ENCODE results near the gene PACS1.

The PACS1 gene

DNA sequence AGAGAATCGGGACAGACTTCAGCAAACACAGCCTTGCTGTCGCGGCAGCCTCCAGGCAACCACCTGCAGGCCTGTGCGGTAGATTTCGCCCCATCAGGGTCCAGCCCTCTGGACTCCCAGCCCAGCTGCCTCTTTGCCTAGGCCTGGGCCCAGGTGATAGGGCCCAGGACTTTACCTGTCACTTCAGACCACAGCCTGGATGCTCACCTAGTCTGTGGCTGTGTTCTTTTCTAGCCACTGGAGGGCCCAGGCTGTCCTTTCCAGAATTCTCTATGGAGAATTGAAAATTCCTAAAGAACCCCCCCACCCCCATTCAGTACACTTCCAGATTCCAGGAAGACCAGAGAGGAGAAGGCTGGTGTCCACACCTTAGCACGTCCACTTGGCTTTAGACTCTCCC, 167.8 kb downstream of the PACS1 start:
- Histone ChIP-seq H3K9ac (ENCODE audit: low read depth, low read length) (no peak overlapping the region), H3K4me3 (ENCODE audit: low read length) (no peak overlapping the region), H3K4me2 (ENCODE audit: low read length) (no peak overlapping the region), H3K27me3 (ENCODE audit: control insufficient read depth, insufficient read depth, low read length) (no peaks in the 10 kb centered on the region), H3K36me3 (ENCODE audit: insufficient read depth, low read length) (peaks cover 71% of the 10 kb centered on the region), H3K9me3 (replicated peaks; ENCODE audit: low read length) (no peaks in the 10 kb centered on the region), H3K4me1 (ENCODE audit: control insufficient read depth, insufficient read depth, low read length) (no peaks in the 10 kb centered on the region)

DNA sequence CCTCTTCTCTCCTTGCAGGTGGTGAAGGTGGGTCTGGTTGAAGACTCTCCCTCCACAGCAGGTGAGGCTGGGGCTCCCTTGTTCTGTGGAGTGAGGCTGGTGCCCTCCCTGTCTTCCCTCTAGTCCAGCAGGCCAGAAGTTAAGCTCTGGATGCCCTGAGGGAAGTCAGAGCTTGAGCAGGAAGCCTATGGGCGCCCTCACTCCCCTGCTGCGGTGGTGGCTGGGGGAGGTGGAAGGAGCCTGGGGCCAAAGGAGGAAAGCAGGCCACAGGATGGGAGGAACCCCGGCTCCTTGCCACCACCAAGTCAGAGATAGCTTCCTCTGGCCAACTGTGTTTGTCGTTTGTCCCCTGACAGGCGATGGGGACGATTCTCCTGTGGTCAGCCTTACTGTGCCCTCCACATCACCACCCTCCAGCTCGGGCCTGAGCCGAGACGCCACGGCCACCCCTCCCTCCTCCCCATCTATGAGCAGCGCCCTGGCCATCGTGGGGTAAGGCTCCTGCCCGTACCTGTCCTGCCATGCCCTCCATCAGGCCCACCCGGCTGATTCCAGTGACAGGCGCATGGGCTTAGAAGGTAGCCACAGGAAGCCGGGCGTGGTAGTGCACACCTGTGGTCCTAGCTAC, 168.8 kb downstream of the PACS1 start:
- no peak overlapping the region for H3K4me3 ChIP-seq (ENCODE audit: low read length)
- H3K4me1 ChIP-seq (ENCODE audit: control insufficient read depth, insufficient read depth, low read length) = no peaks in the 10 kb centered on the region
- H3K4me2 ChIP-seq (ENCODE audit: low read length) = no peak overlapping the region
- no peaks in the 10 kb centered on the region for H3K27me3 ChIP-seq (ENCODE audit: control insufficient read depth, insufficient read depth, low read length)
- no peaks in the 10 kb centered on the region for H3K9me3 ChIP-seq (replicated peaks; ENCODE audit: low read length)
- H3K9ac ChIP-seq (ENCODE audit: low read depth, low read length) = no peak overlapping the region
- H3K36me3 ChIP-seq (ENCODE audit: insufficient read depth, low read length) = peaks cover 60% of the 10 kb centered on the region

DNA sequence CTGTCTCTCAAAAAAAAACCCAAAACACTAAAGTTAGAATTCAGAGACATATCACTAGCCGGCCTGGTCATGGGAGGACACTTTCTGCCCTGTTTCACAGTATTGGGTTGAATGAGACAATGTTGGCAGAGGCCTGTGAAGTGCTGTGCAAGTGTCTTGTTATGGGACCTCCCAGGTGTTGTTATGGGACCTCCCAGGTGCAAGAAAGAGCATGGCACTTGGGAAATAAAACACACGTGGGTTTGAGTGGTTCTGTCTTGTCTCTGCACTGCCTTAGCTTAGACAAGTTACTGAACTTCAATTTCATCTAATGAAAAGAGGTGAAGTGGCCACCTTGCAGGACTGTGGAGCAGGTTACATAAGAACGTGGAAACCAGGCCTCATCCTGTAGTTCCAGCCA, 169.4 kb downstream of the PACS1 start:
- H3K9me3 ChIP-seq (replicated peaks; ENCODE audit: low read length) = no peaks in the 10 kb centered on the region
- no peak overlapping the region for H3K4me2 ChIP-seq (ENCODE audit: low read length)
- H3K36me3 ChIP-seq (ENCODE audit: insufficient read depth, low read length) = peaks cover 57% of the 10 kb centered on the region
- no peaks in the 10 kb centered on the region for H3K4me1 ChIP-seq (ENCODE audit: control insufficient read depth, insufficient read depth, low read length)
- H3K4me3 ChIP-seq (ENCODE audit: low read length) = no peak overlapping the region
- no peak overlapping the region for H3K9ac ChIP-seq (ENCODE audit: low read depth, low read length)
- H3K27me3 ChIP-seq (ENCODE audit: control insufficient read depth, insufficient read depth, low read length) = no peaks in the 10 kb centered on the region

DNA sequence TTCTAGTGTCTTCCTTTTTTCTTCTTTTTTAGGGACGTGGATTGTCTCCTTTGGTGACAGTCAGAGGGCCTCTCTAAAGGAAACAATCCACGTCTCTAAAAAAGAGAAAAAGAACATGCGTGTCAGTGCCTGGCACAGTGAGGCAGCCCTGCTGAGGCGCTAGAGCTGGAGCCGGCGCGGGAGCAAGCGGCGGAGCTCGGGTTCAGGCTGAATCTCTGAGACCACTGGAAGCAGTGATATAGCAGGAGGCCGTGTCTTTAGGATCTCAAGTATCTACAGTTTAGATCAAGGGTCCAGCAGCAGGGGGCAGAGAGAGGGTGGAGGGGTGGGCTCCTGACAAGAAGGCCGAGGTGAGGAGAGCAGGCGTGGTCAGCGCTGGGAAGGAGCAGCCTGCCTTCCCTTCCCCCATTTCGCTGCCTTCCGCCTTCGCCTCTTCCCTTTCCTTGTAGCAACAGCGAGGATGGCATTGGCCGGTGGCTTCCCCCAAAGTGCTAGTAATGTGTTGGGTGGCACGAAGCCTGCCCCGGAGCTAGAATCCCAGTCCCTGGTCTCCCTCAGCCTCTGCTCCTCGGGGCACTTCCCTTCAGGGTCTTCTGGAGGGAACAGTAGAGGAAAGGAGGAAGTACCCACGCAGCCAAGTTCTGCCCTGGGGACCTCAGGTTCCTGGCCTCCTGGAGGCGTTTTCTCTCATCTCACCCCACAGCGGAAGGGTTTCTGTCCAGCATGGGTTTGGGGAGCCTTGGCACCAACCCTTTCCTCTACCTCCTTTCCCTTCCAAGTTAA, 170.1 kb downstream of the PACS1 start:
- no peaks in the 10 kb centered on the region for H3K4me1 ChIP-seq (ENCODE audit: control insufficient read depth, insufficient read depth, low read length)
- peaks cover 59% of the 10 kb centered on the region for H3K36me3 ChIP-seq (ENCODE audit: insufficient read depth, low read length)
- H3K4me3 ChIP-seq (ENCODE audit: low read length) = no peak overlapping the region
- no peaks in the 10 kb centered on the region for H3K27me3 ChIP-seq (ENCODE audit: control insufficient read depth, insufficient read depth, low read length)
- H3K9me3 ChIP-seq (replicated peaks; ENCODE audit: low read length) = no peaks in the 10 kb centered on the region
- H3K9ac ChIP-seq (ENCODE audit: low read depth, low read length) = no peak overlapping the region
- H3K4me2 ChIP-seq (ENCODE audit: low read length) = no peak overlapping the region

DNA sequence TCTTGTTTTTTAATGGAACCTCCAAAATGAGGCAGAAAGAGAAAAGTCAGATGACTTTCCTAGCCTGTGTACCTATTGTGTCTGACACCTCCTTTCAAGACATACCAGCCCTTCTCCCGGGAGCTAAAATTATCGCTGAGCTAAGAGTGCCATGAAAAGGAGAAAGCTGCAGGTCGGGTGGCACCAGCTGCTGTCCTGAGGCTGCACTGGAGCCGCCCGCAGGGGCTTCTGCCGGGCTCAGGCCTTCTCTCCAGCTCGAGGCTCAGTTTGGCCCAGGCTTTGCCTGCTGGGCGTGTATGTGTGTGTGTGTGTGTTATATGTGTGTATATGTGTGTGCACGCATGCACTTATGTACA, 170.7 kb downstream of the PACS1 start:
- Histone ChIP-seq H3K4me3 (ENCODE audit: low read length) (no peak overlapping the region), H3K4me1 (ENCODE audit: control insufficient read depth, insufficient read depth, low read length) (no peaks in the 10 kb centered on the region), H3K27me3 (ENCODE audit: control insufficient read depth, insufficient read depth, low read length) (no peaks in the 10 kb centered on the region), H3K4me2 (ENCODE audit: low read length) (no peak overlapping the region), H3K36me3 (ENCODE audit: insufficient read depth, low read length) (peaks cover 54% of the 10 kb centered on the region), H3K9me3 (replicated peaks; ENCODE audit: low read length) (no peaks in the 10 kb centered on the region), H3K9ac (ENCODE audit: low read depth, low read length) (no peak overlapping the region)

DNA sequence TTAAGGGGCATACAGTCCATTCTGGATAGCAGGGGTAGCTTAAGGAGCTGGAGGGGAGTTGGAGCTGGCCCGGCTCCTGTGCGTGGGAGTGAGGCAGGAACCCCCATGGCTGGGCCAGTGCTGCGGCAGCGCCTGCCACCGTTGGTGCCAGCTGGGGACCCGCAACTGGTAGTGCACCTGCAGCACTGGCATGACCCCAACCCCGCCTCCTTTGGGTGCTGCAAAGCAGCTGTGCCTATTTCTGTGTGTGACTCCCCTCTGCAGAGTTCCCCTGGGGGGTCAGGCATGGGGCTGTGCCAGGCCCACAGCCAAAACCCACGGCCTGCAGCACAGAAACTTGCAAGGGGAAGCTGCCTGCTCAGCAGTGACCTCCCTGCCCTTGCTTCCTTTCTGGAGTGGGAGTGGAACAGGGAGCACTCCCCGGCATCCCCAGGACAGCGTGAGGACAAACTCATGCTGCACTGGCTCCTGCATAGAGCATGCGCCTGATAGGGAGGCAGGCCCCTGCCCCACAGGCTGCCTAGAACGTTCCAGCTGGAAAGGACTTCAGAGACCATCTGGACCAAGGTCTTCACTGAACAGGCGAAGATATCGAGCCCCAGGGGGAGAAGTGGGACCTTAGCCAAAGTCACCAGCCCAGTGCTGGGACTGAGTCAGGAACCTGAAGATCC, 172.2 kb downstream of the PACS1 start:
- Histone ChIP-seq H3K9me3 (replicated peaks; ENCODE audit: low read length) (no peaks in the 10 kb centered on the region), H3K36me3 (ENCODE audit: insufficient read depth, low read length) (peaks cover 50% of the 10 kb centered on the region), H3K4me2 (ENCODE audit: low read length) (no peak overlapping the region), H3K4me3 (ENCODE audit: low read length) (no peak overlapping the region), H3K27me3 (ENCODE audit: control insufficient read depth, insufficient read depth, low read length) (no peaks in the 10 kb centered on the region), H3K9ac (ENCODE audit: low read depth, low read length) (no peak overlapping the region), H3K4me1 (ENCODE audit: control insufficient read depth, insufficient read depth, low read length) (no peaks in the 10 kb centered on the region)

DNA sequence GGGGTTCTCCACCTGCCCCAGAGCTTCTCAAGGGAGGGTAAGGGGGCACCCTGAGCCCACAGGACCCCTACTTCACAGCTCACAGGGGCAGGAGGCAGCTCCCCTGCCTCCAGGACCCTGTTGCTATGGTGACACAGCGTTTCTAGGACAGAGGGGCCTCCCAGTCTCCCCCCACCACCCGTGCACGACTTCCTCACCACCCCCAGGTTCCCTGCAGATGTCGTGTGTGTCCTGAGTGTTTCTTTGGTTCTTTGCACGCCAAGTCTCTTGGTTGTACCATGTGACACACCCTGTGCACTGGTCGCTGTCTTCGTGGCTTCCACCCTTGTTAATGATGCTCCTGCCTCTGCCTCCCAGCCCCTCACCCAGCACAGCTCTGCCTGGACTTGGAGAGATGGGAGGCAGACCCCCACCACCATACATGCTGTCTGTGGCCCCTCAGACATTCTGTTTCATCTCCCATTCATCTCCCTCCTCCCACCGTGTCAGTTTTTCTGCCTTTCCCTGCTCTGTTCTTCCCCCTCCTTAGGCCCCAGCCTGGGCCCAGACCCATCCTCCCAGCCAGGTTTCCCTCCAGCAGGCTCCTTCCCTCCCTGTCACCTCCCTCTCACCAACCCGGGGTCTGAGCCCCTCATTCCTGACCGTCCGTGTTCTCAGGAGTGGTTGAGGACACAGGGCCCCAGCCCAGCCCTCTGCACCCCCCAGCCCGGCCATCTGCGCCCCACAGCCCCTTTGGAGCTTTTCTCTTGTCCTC, 173.9 kb downstream of the PACS1 start:
- Histone ChIP-seq H3K9me3 (replicated peaks; ENCODE audit: low read length) (no peaks in the 10 kb centered on the region), H3K4me3 (ENCODE audit: low read length) (no peak overlapping the region), H3K27me3 (ENCODE audit: control insufficient read depth, insufficient read depth, low read length) (no peaks in the 10 kb centered on the region), H3K9ac (ENCODE audit: low read depth, low read length) (no peak overlapping the region), H3K4me1 (ENCODE audit: control insufficient read depth, insufficient read depth, low read length) (no peaks in the 10 kb centered on the region), H3K36me3 (ENCODE audit: insufficient read depth, low read length) (peaks cover 45% of the 10 kb centered on the region), H3K4me2 (ENCODE audit: low read length) (no peak overlapping the region)

DNA sequence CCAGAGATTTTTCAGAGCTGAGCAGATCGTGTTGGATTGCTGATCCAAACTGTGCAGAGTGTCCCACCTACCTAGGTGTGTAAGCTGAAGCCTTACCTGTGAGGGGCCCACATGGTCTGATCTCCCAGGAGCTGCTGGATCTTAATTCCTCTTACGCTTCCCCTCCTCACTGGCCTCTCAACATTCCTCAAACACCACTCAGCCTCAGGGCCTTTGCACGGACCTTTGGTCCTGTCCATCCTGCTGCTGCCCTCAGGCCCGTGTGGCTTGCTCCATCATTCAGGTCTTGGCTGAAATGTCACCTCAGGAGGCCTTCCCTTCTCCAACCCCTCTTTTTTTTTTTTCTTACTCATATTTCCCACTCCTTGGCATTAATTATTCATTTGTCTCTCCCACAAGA, 177.2 kb downstream of the PACS1 start:
- H3K4me3 ChIP-seq (ENCODE audit: low read length) = no peak overlapping the region
- H3K9me3 ChIP-seq (replicated peaks; ENCODE audit: low read length) = no peaks in the 10 kb centered on the region
- H3K36me3 ChIP-seq (ENCODE audit: insufficient read depth, low read length) = peaks cover 32% of the 10 kb centered on the region
- H3K4me2 ChIP-seq (ENCODE audit: low read length) = no peak overlapping the region
- no peaks in the 10 kb centered on the region for H3K4me1 ChIP-seq (ENCODE audit: control insufficient read depth, insufficient read depth, low read length)
- H3K27me3 ChIP-seq (ENCODE audit: control insufficient read depth, insufficient read depth, low read length) = no peaks in the 10 kb centered on the region
- no peak overlapping the region for H3K9ac ChIP-seq (ENCODE audit: low read depth, low read length)

DNA sequence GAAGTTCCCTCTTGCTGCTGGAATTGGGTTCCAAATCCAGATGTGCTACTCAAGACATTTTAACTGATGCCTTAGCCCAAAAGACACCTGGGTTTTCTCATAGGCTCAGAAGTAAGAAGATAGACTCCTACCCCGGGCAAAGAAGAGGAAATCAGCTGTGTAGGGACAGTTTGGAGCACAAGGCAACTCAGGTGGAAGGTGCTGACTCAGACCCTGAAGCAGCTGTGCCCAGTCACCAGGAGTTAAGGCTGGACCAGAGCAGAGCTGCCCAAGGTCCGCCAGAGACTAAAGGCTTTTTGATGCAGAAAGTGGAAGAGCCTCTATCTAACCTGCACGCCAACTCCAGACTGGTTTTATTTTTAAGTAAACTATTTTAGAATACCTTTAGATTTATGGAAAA, 177.7 kb downstream of the PACS1 start:
- H3K36me3 ChIP-seq (ENCODE audit: insufficient read depth, low read length) = peaks cover 32% of the 10 kb centered on the region
- H3K4me1 ChIP-seq (ENCODE audit: control insufficient read depth, insufficient read depth, low read length) = no peaks in the 10 kb centered on the region
- no peak overlapping the region for H3K4me2 ChIP-seq (ENCODE audit: low read length)
- no peaks in the 10 kb centered on the region for H3K27me3 ChIP-seq (ENCODE audit: control insufficient read depth, insufficient read depth, low read length)
- no peak overlapping the region for H3K9ac ChIP-seq (ENCODE audit: low read depth, low read length)
- H3K9me3 ChIP-seq (replicated peaks; ENCODE audit: low read length) = no peaks in the 10 kb centered on the region
- H3K4me3 ChIP-seq (ENCODE audit: low read length) = no peak overlapping the region

DNA sequence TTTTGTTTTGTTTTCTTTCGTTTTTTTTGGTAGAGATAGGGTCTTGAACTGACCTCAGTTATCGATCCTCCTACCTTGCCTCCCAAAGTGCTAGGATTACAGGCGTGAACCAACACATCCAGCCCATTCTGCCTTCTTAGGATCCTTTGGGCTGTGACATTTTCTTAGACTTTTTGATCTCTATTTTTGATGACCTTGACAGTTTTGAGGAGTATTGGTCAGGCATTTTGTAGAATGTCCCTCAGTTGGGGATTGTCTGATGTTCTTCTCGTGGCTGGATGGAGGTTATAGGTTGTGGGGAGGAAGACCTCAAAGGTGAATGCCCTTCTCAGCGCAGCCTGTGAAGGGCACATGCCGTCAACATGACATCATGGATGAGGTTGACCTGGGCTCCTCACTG, 178.8 kb downstream of the PACS1 start:
- no peaks in the 10 kb centered on the region for H3K27me3 ChIP-seq (ENCODE audit: control insufficient read depth, insufficient read depth, low read length)
- peaks cover 32% of the 10 kb centered on the region for H3K36me3 ChIP-seq (ENCODE audit: insufficient read depth, low read length)
- no peak overlapping the region for H3K4me3 ChIP-seq (ENCODE audit: low read length)
- no peaks in the 10 kb centered on the region for H3K4me1 ChIP-seq (ENCODE audit: control insufficient read depth, insufficient read depth, low read length)
- no peak overlapping the region for H3K9ac ChIP-seq (ENCODE audit: low read depth, low read length)
- H3K4me2 ChIP-seq (ENCODE audit: low read length) = no peak overlapping the region
- no peaks in the 10 kb centered on the region for H3K9me3 ChIP-seq (replicated peaks; ENCODE audit: low read length)

DNA sequence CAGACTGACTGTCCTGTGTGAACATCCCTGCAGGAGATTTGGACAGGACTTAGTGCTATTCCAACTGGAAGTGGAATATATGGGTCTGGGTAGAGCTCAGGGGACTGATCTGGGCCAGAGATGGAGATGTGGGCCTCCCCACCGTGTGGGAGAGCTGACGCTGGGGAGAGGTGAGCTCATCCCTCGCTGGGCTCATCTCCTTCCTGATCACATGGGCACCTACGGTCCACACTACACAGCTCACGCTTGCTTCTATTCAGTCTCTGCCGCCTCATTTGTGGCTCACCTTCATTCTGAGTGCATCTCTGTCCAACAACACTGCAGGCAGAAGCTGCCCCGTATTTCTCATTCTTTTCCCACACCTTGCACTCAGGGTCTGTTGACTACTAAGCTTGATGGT, 181.7 kb downstream of the PACS1 start:
- H3K4me3 ChIP-seq (ENCODE audit: low read length) = no peak overlapping the region
- H3K4me1 ChIP-seq (ENCODE audit: control insufficient read depth, insufficient read depth, low read length) = peaks cover 3% of the 10 kb centered on the region
- no peaks in the 10 kb centered on the region for H3K9me3 ChIP-seq (replicated peaks; ENCODE audit: low read length)
- no peaks in the 10 kb centered on the region for H3K27me3 ChIP-seq (ENCODE audit: control insufficient read depth, insufficient read depth, low read length)
- H3K4me2 ChIP-seq (ENCODE audit: low read length) = no peak overlapping the region
- peaks cover 24% of the 10 kb centered on the region for H3K36me3 ChIP-seq (ENCODE audit: insufficient read depth, low read length)
- no peak overlapping the region for H3K9ac ChIP-seq (ENCODE audit: low read depth, low read length)

Measured in skeletal muscle satellite cell (primary cell).